Activated naive CD4-positive, alpha-beta T cell treated with anti-CD3 and anti-CD28 coated beads, Interleukin-2, amount 10 ng/mL, durations not matched to agents 5 hours and 36 hours (primary cell): Measurements from ENCODE around the gene MDN1. TPM values are rescaled to one million over a fixed set of nuclear protein-coding genes. Genes with fewer than 3 reads are reported as not detected.

ENCODE experiments used
- total RNA-seq, 2 experiments: library from RNA; stranded (reverse); gene quantifications; one replicate each; pipeline ENCODE4 v1.2.3, GENCODE V29; 2021

Gene MDN1
- 10 to 100 TPM; 55.6 to 60.7 TPM for total RNA-seq

GRCh38 chr6:89819336-89820130 is at the start of gene MDN1:
Gene MDN1, minus strand, starts transcription at chr6:89819794. Its CDS starts 187 bp downstream, at chr6:89819607.

GRCh38 chr6:89829472-89830169 is 10.0 kb upstream of the MDN1 start, which contains the start of gene CASP8AP2:
Gene CASP8AP2, plus strand, starts transcription at chr6:89829880.

GRCh38 chr6:89638320-89639195 is 181.0 kb downstream of the MDN1 start, which contains the start of gene LYRM2:
Gene LYRM2, minus strand, starts transcription at chr6:89638747. Its CDS starts 31 bp downstream, at chr6:89638716.

Other genes starting within 250 kb of the MDN1 start
- gene LYRM2, start 181.0 kb downstream of the MDN1 start, total RNA-seq: 10 to 100 TPM; 34.2 to 37.2 TPM
- 10 to 100 TPM; 38.1 to 42.3 TPM for gene CASP8AP2, start 10.1 kb upstream of the MDN1 start, total RNA-seq
- under 1 TPM in 1 of 2 experiments, not detected in 1; 0.25 TPM for gene GJA10, start 74.7 kb upstream of the MDN1 start, total RNA-seq